ENCODE results near the gene E2F6. TPM values are rescaled to one million over a fixed set of nuclear protein-coding genes. Genes with fewer than 3 reads are reported as not detected.
A peak's percentile ranks its signal among the peaks of the same experiment; 100 is the strongest.

Gene E2F6
- total RNA-seq, 6 donors from 2014 or later: 5.3 to 15.8 (median 13.4) TPM

- ATAC-seq (ENCODE audit: low FRiP score in 2 of 2) (peak in 1 of 2 donors; percentile 23), DNase-seq (no peak)
- no peaks in the 10 kb centered on the region for H3K36me3 ChIP-seq
- H3K27ac ChIP-seq: no peak overlapping the region
- no peaks in the 10 kb centered on the region for H3K27me3 ChIP-seq
- peak in 1 of 4 donors; percentile 68 for TF ChIP-seq EP300 (IDR thresholded peaks at IDR 0.05)
- no peak for TF ChIP-seq POLR2A (IDR thresholded peaks at IDR 0.05)
- WGBS, 2 donors: 82 to 87% methylated on average over 2 of the region's 2 CpGs
- H3K4me3 ChIP-seq: no peak overlapping the region
- no peaks in the 10 kb centered on the region for H3K4me1 ChIP-seq
- H3K9me3 ChIP-seq: peaks cover 0 to 6% (median 0%) of the 10 kb centered on the region in 4 donors
Observed at GRCh38 chr2:11420190-11420589, 45.8 kb downstream of the E2F6 start.

GRCh38 chr2:11419781-11420180 lies 46.2 kb downstream of the E2F6 start:
- TF ChIP-seq EP300 (IDR thresholded peaks at IDR 0.05) (no peak), POLR2AphosphoS5 (IDR thresholded peaks at IDR 0.05) (no peak), CTCF (IDR thresholded peaks at IDR 0.05) (no peak), POLR2A (IDR thresholded peaks at IDR 0.05) (no peak)
- no peaks in the 10 kb centered on the region for H3K4me1 ChIP-seq
- no peak for DNase-seq
- peaks cover 0 to 6% (median 0%) of the 10 kb centered on the region in 4 donors for H3K9me3 ChIP-seq
- no peaks in the 10 kb centered on the region for H3K36me3 ChIP-seq
- no peaks in the 10 kb centered on the region for H3K27me3 ChIP-seq
- no peak for ATAC-seq (ENCODE audit: low FRiP score in 2 of 2)
- peak overlapping the region in 1 of 4 donors; percentile 39 for H3K27ac ChIP-seq
- no peak overlapping the region for H3K4me3 ChIP-seq
- WGBS, 2 donors: 60 to 72% methylated on average over 8 of the region's 8 CpGs

- no peak for TF ChIP-seq EP300 (IDR thresholded peaks at IDR 0.05)
- TF ChIP-seq POLR2A (IDR thresholded peaks at IDR 0.05): no peak
- TF ChIP-seq POLR2AphosphoS5 (IDR thresholded peaks at IDR 0.05): no peak
- TF ChIP-seq CTCF (IDR thresholded peaks at IDR 0.05): peak in 4 of 6 experiments; percentile 18 to 42 (median 23)
- H3K36me3 ChIP-seq: no peaks in the 10 kb centered on the region
- H3K4me3 ChIP-seq: no peak overlapping the region
- WGBS, 2 donors: 55 to 59% methylated on average over 8 of the region's 8 CpGs
- no peak for ATAC-seq (ENCODE audit: low FRiP score in 2 of 2)
- no peaks in the 10 kb centered on the region for H3K4me1 ChIP-seq
- no peaks in the 10 kb centered on the region for H3K27me3 ChIP-seq
- no peak overlapping the region for H3K27ac ChIP-seq
- H3K9me3 ChIP-seq: peaks cover 0 to 6% (median 0%) of the 10 kb centered on the region in 4 donors
- DNase-seq: no peak
Observed at GRCh38 chr2:11417946-11418585, 47.9 kb downstream of the E2F6 start.

GRCh38 chr2:11416931-11417330 lies 49.0 kb downstream of the E2F6 start:
- Histone ChIP-seq H3K4me1 (peaks cover 3 to 4% (median 4%) of the 10 kb centered on the region in 4 donors), H3K4me3 (no peak overlapping the region), H3K36me3 (no peaks in the 10 kb centered on the region), H3K9me3 (peaks cover 0 to 6% (median 0%) of the 10 kb centered on the region in 4 donors), H3K27me3 (no peaks in the 10 kb centered on the region), H3K27ac (no peak overlapping the region)
- 100% methylated on average over 2 of the region's 2 CpGs for WGBS, 2 donors
- TF ChIP-seq CTCF (IDR thresholded peaks at IDR 0.05) (no peak), POLR2AphosphoS5 (IDR thresholded peaks at IDR 0.05) (no peak), POLR2A (IDR thresholded peaks at IDR 0.05) (no peak), EP300 (IDR thresholded peaks at IDR 0.05) (no peak)
- DNase-seq (no peak), ATAC-seq (ENCODE audit: low FRiP score in 2 of 2) (no peak)

- H3K4me1 ChIP-seq: peaks cover 4 to 11% (median 9%) of the 10 kb centered on the region in 4 donors
- peaks cover 0 to 6% (median 0%) of the 10 kb centered on the region in 4 donors for H3K9me3 ChIP-seq
- TF ChIP-seq CTCF (IDR thresholded peaks at IDR 0.05) (no peak), EP300 (IDR thresholded peaks at IDR 0.05) (no peak), POLR2A (IDR thresholded peaks at IDR 0.05) (no peak), POLR2AphosphoS5 (IDR thresholded peaks at IDR 0.05) (no peak)
- ATAC-seq (ENCODE audit: low FRiP score in 2 of 2) (no peak), DNase-seq (no peak)
- no peak overlapping the region for H3K4me3 ChIP-seq
- H3K36me3 ChIP-seq: no peaks in the 10 kb centered on the region
- H3K27ac ChIP-seq: no peak overlapping the region
- 91 to 100% methylated on average over 2 of the region's 2 CpGs for WGBS, 2 donors
- no peaks in the 10 kb centered on the region for H3K27me3 ChIP-seq
Observed at GRCh38 chr2:11416186-11416585, 49.8 kb downstream of the E2F6 start.
